OCI-LY7 (cell line): ENCODE data around the gene CPT1A. TPM values are rescaled to one million over a fixed set of nuclear protein-coding genes. Genes with fewer than 3 reads are reported as not detected.

ENCODE experiments used
- BruUV-seq: library from RNA; stranded (reverse); fragments of 400-500 nt; replicated peaks from 2 replicates; lab custom pipeline; 2021; lab: Mats Ljungman, UMichigan
- CTCF ChIA-PET: fragments of 300-600 bp; sonication (Branson Sonifier 250); formaldehyde crosslinking; loops from one replicate; lab custom pipeline; 2022; ENCODE audit warnings: antibody characterized with exemption; ENCODE audit not compliant: unreplicated experiment; lab: Charles Lee
- POLR2A ChIA-PET: fragments of 300-600 bp; sonication (Branson Sonifier 250); formaldehyde crosslinking; loops from one replicate; lab custom pipeline; 2022; ENCODE audit warnings: antibody characterized with exemption; lab: Charles Lee
- DNase-seq: peaks from one replicate; pipeline ENCODE4 v3.0.0-alpha.2; 2015; ENCODE audit warnings: low spot score
- H2AFZ ChIP-seq: fragments of 200-600 bp; sonication (generic), shearing (Covaris generic); 2 replicates; pipeline ENCODE4 v1.6.1; 2014; ENCODE audit warnings: mild to moderate bottlenecking, antibody characterized with exemption, low read length, moderate library complexity
- H3K27ac ChIP-seq: fragments of 200-600 bp; sonication (generic); 2 replicates; pipeline ENCODE4 v1.5.1; 2014; ENCODE audit warnings: mixed run types, low read depth, mild to moderate bottlenecking, moderate library complexity, low read length, inconsistent platforms; ENCODE audit not compliant: poor library complexity, severe bottlenecking
- H3K36me3 ChIP-seq: fragments of 200-600 bp; sonication (generic); 2 replicates; pipeline ENCODE4 v1.6.1; 2014; ENCODE audit warnings: mild to moderate bottlenecking, antibody characterized with exemption, low read length, moderate library complexity, mixed read lengths; ENCODE audit not compliant: insufficient read depth
- H3K4me1 ChIP-seq: fragments of 200-600 bp; sonication (generic); 2 replicates; pipeline ENCODE4 v1.5.1; 2014; ENCODE audit warnings: mild to moderate bottlenecking, low read length; ENCODE audit not compliant: insufficient read depth, poor library complexity, severe bottlenecking
- H3K4me2 ChIP-seq: fragments of 200-600 bp; sonication (generic); 2 replicates; pipeline ENCODE4 v1.6.1; 2014; ENCODE audit warnings: mild to moderate bottlenecking, low read length
- H3K4me3 ChIP-seq: fragments of 200-600 bp; sonication (generic); 2 replicates; pipeline ENCODE4 v1.5.1; 2014; ENCODE audit warnings: mild to moderate bottlenecking, low read depth, low read length; ENCODE audit not compliant: poor library complexity, severe bottlenecking
- H3K79me2 ChIP-seq: fragments of 200-600 bp; sonication (generic); 2 replicates; pipeline ENCODE4 v1.6.1; 2016; ENCODE audit warnings: low read depth, mild to moderate bottlenecking, low read length, moderate library complexity, mixed read lengths; ENCODE audit not compliant: insufficient read depth
- H3K9me2 ChIP-seq: fragments of 200-600 bp; sonication (generic); 2 replicates; pipeline ENCODE4 v1.6.1; 2016; ENCODE audit warnings: mild to moderate bottlenecking, low read length, mixed read lengths; ENCODE audit not compliant: insufficient read depth
- H3K9me3 ChIP-seq: fragments of 200-600 bp; sonication (generic); 2 replicates; pipeline ENCODE4 v1.6.1; 2014; ENCODE audit warnings: mild to moderate bottlenecking, mixed run types, low read length, mixed read lengths
- H4K20me1 ChIP-seq: fragments of 200-600 bp; sonication (generic); 2 replicates; pipeline ENCODE4 v1.6.1; 2014; ENCODE audit warnings: mild to moderate bottlenecking, antibody characterized with exemption, low read length, moderate library complexity, mixed read lengths; ENCODE audit not compliant: insufficient read depth
- CTCF ChIP-seq: fragments of 200-600 bp; sonication (generic); conservative IDR thresholded peaks from 2 replicates; pipeline ENCODE4 v1.5.1; 2014; ENCODE audit warnings: mild to moderate bottlenecking, antibody characterized with exemption, low read length, moderate library complexity, mixed read lengths
- EZH2phosphoT487 ChIP-seq: fragments of 200-600 bp; sonication (generic); IDR thresholded peaks from 2 replicates; pipeline ENCODE4 v1.6.1; 2018; ENCODE audit warnings: low read depth, borderline replicate concordance, mild to moderate bottlenecking, mixed run types, antibody characterized with exemption, low read length, moderate library complexity, mixed read lengths
- intact Hi-C: fragments of 100-400 bp; cut with micrococcal nuclease; formaldehyde crosslinking; loops from one replicate; pipeline ENCODE4 v1.10.0; 2022; ENCODE audit not compliant: unreplicated experiment
- total RNA-seq, 2 experiments: library from RNA; depleted of rRNA in 1 of 2; stranded (reverse); fragments of >200 nt in 1 of 2; shearing (Covaris generic) in 1 of 2; gene quantifications; 2 replicates each; pipeline ENCODE4 v1.2.3, GENCODE V29; 2014 to 2022

The CPT1A gene
- total RNA-seq, 2 experiments from 2014 or later, result 7.0 to 17.2 TPM

- H3K4me1 ChIP-seq, result no peaks in the 10 kb centered on the region
- no peak overlapping the region for H3K27ac ChIP-seq
- no peak overlapping the region for H2AFZ ChIP-seq
- no peaks in the 10 kb centered on the region for H3K9me3 ChIP-seq
- no peaks in the 10 kb centered on the region for H3K9me2 ChIP-seq
- H4K20me1 ChIP-seq, result no peaks in the 10 kb centered on the region
- DNase-seq, result no peak
- POLR2A ChIA-PET, result no interaction called here
- no peaks in the 10 kb centered on the region for H3K79me2 ChIP-seq
- no TSS peak for BruUV-seq
- TF ChIP-seq CTCF (no peak), EZH2phosphoT487 (no peak)
- intact Hi-C loops, result no loop called here
- CTCF ChIA-PET, result no interaction called here
- H3K4me3 ChIP-seq, result no peak overlapping the region
- H3K36me3 ChIP-seq, result no peaks in the 10 kb centered on the region
- no peak overlapping the region for H3K4me2 ChIP-seq
These were observed 81.7 kb downstream of the CPT1A start for GRCh38 chr11:68759991-68760390.

- Histone ChIP-seq H3K4me3 (no peak overlapping the region), H2AFZ (no peak overlapping the region), H3K9me3 (no peaks in the 10 kb centered on the region), H3K36me3 (no peaks in the 10 kb centered on the region), H4K20me1 (no peaks in the 10 kb centered on the region), H3K27ac (no peak overlapping the region), H3K79me2 (no peaks in the 10 kb centered on the region), H3K9me2 (no peaks in the 10 kb centered on the region), H3K4me2 (no peak overlapping the region), H3K4me1 (no peaks in the 10 kb centered on the region)
- intact Hi-C loops, result no loop called here
- no peak for TF ChIP-seq CTCF
- no peak for TF ChIP-seq EZH2phosphoT487
- BruUV-seq, result no TSS peak
- ChIA-PET CTCF (no interaction called here), POLR2A (interaction anchor here (1.1 kb wide), 1 partner anchor 29 kb away, joined by 3 read pairs; no protein-coding TSS in a partner anchor)
- DNase-seq, result no peak
These were observed 84.0 kb downstream of the CPT1A start for GRCh38 chr11:68757711-68758110.

GRCh38 chr11:68756171-68756766 is 85.4 kb downstream of the CPT1A start:
- Histone ChIP-seq H3K36me3 (no peaks in the 10 kb centered on the region), H3K9me3 (no peaks in the 10 kb centered on the region), H3K4me2 (no peak overlapping the region), H3K9me2 (no peaks in the 10 kb centered on the region), H3K4me1 (no peaks in the 10 kb centered on the region), H2AFZ (no peak overlapping the region), H3K79me2 (no peaks in the 10 kb centered on the region), H3K4me3 (no peak overlapping the region), H4K20me1 (no peaks in the 10 kb centered on the region), H3K27ac (no peak overlapping the region)
- intact Hi-C loops, result no loop called here
- DNase-seq, result no peak
- ChIA-PET CTCF (no interaction called here), POLR2A (interaction anchor here (0.7 kb wide), 1 partner anchor 8 kb away, joined by 5 read pairs; no protein-coding TSS in a partner anchor)
- no peak for TF ChIP-seq CTCF
- no peak for TF ChIP-seq EZH2phosphoT487
- BruUV-seq, result no TSS peak
